Gastrocnemius medialis (tissue), 4 donors: Measurements from ENCODE around the gene GRIA4. TPM values are rescaled to one million over a fixed set of nuclear protein-coding genes. Genes with fewer than 3 reads are reported as not detected.

Experiments used
- ATAC-seq, 2 donors: fragments of 150-250 bp; one replicate each; pipeline ENCODE4 v1.9.1; 2016
- DNase-seq, 2 donors: peaks; one replicate each; pipeline ENCODE4 v3.0.0-alpha.2; 2019
- H3K27ac ChIP-seq, 4 donors: fragments of 200-600 bp; sonication (generic); 1 replicate in 1 of 4; 2 replicates in 3 of 4; pipeline ENCODE4 v1.5.1; 2016 to 2018; ENCODE audit warnings: mild to moderate bottlenecking in 2 of 4, moderate library complexity in 1 of 4
- H3K27me3 ChIP-seq, 3 donors: fragments of 200-600 bp; sonication (generic) in 2 of 3; 1 replicate in 1 of 3; 2 replicates in 2 of 3; pipeline versions ENCODE4 v1.5.1 to v1.6.0; 2016 to 2019; ENCODE audit warnings: mild to moderate bottlenecking in 1 of 3, moderate library complexity in 1 of 3
- H3K36me3 ChIP-seq, 2 donors: fragments of 200-600 bp; sonication (generic) in 1 of 2; one replicate each; pipeline ENCODE4 v1.5.1; 2017 to 2018
- H3K4me1 ChIP-seq, 2 donors: fragments of 200-600 bp; sonication (generic) in 1 of 2; one replicate each; pipeline ENCODE4 v1.5.1; 2016 to 2017; ENCODE audit warnings: mild to moderate bottlenecking in 2 of 2
- H3K4me3 ChIP-seq, 4 donors: fragments of 200-600 bp; sonication (generic) in 3 of 4; 1 replicate in 1 of 4; 2 replicates in 3 of 4; pipeline ENCODE4 v1.5.1; 2016 to 2019; ENCODE audit warnings: mild to moderate bottlenecking in 2 of 4
- H3K9me3 ChIP-seq, 3 donors: fragments of 200-600 bp; sonication (generic) in 2 of 3; 1 replicate in 1 of 3; 2 replicates in 2 of 3; pipeline ENCODE4 v1.5.1; 2016 to 2019
- POLR2A ChIP-seq, 2 donors: fragments of 450-650 bp; IDR thresholded peaks; one replicate each; pipeline ENCODE4 v1.6.1; 2017; ENCODE audit warnings: antibody characterized with exemption in 2 of 2, mild to moderate bottlenecking in 2 of 2, moderate library complexity in 2 of 2
- in situ Hi-C, 4 donors: fragments of 200-750 bp; cut with MboI; loops; one replicate each; pipeline versions ENCODE4 v1.15.0 to v1.8.0; 2017; ENCODE audit warnings: low sequenced_read_pairs in 4 of 4
- intact Hi-C: fragments of 100-400 bp; cut with DNase I; formaldehyde crosslinking; loops from one replicate; pipeline ENCODE4 v1.15.1; 2023; ENCODE audit warnings: low total_unique reads
- total RNA-seq, 4 donors: library from RNA; depleted of rRNA; stranded (reverse); fragments of >200 nt; gene quantifications; one replicate each; pipeline versions ENCODE4 v1.1.0 to v1.2.3, GENCODE V29; 2016
- TF ChIP-seq, protein P1 (sequence below), 5 experiments: fragments of 450-650 bp in 3 of 5; fragments of 200-600 bp in 2 of 5; sonication (generic) in 2 of 5; IDR thresholded peaks in 4 of 5; conservative IDR thresholded peaks in 1 of 5; 1 replicate in 4 of 5; 2 replicates in 1 of 5; pipeline ENCODE4 v1.5.1; 2016 to 2019; ENCODE audit warnings: antibody characterized with exemption in 5 of 5, mild to moderate bottlenecking in 3 of 5, moderate library complexity in 3 of 5

The GRIA4 gene
- total RNA-seq, 4 donors from 2014 or later, result not detected

DNA sequence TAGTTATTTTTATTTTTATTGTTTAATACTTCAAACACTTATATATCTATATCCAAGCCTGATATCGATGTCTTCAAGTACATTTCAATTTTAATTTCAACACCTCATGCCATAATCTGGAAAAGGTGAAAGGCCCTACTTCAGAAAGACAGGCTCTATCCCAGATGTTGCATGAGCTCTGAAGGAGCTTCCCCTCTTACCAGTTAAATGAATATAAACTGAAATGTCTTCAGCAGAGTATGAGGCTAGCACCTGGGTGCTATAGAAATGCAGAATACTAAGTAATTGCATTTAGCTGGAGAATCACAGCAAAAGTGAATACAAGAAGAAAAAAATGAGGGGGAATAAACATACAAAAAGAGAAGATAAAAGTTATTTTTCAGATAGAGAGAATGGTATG lies 11.5 kb upstream of the GRIA4 start:
- DNase-seq, result no peak
- Histone ChIP-seq H3K4me1 (no peaks in the 10 kb centered on the region), H3K27ac (no peak overlapping the region), H3K4me3 (no peak overlapping the region), H3K36me3 (no peaks in the 10 kb centered on the region), H3K9me3 (no peaks in the 10 kb centered on the region), H3K27me3 (no peaks in the 10 kb centered on the region)
- TF ChIP-seq, protein P1, sequence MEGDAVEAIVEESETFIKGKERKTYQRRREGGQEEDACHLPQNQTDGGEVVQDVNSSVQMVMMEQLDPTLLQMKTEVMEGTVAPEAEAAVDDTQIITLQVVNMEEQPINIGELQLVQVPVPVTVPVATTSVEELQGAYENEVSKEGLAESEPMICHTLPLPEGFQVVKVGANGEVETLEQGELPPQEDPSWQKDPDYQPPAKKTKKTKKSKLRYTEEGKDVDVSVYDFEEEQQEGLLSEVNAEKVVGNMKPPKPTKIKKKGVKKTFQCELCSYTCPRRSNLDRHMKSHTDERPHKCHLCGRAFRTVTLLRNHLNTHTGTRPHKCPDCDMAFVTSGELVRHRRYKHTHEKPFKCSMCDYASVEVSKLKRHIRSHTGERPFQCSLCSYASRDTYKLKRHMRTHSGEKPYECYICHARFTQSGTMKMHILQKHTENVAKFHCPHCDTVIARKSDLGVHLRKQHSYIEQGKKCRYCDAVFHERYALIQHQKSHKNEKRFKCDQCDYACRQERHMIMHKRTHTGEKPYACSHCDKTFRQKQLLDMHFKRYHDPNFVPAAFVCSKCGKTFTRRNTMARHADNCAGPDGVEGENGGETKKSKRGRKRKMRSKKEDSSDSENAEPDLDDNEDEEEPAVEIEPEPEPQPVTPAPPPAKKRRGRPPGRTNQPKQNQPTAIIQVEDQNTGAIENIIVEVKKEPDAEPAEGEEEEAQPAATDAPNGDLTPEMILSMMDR (IDR thresholded peaks at IDR 0.05 in 4 of 5, conservative IDR thresholded peaks at IDR 0.05 in 1 of 5), result no peak
- no peak for TF ChIP-seq POLR2A (IDR thresholded peaks at IDR 0.05)
- intact Hi-C loops (no loop called here), in situ Hi-C loops (no loop called here)
- no peak for ATAC-seq

DNA sequence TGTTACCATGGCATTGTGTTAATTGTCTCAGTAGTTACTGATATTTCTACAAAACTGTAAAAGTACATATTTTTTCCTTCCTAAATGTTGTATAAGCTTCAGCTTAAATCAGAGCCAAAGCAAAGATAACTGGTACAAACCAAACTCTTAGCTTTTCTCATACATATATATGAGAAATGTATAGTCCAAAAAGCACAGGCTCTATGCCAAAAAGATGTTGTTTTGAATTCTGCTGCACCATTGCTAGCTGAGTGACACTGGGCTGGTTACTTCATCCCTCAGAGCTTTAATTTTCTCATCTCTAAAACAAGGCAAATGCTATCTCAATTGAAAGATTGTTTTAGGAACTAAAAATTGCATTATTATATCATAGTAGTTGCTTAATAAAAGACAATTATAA lies 6.7 kb upstream of the GRIA4 start:
- no peaks in the 10 kb centered on the region for H3K36me3 ChIP-seq
- intact Hi-C loops (no loop called here), in situ Hi-C loops (no loop called here)
- no peak overlapping the region for H3K4me3 ChIP-seq
- H3K27ac ChIP-seq, result no peak overlapping the region
- no peak for TF ChIP-seq POLR2A (IDR thresholded peaks at IDR 0.05)
- TF ChIP-seq, protein P1 (IDR thresholded peaks at IDR 0.05 in 4 of 5, conservative IDR thresholded peaks at IDR 0.05 in 1 of 5), result no peak
- DNase-seq, result no peak
- no peaks in the 10 kb centered on the region for H3K4me1 ChIP-seq
- peaks cover 0 to under 1% (median 0%) of the 10 kb centered on the region in 3 donors for H3K27me3 ChIP-seq
- ATAC-seq, result no peak
- H3K9me3 ChIP-seq, result no peaks in the 10 kb centered on the region

DNA sequence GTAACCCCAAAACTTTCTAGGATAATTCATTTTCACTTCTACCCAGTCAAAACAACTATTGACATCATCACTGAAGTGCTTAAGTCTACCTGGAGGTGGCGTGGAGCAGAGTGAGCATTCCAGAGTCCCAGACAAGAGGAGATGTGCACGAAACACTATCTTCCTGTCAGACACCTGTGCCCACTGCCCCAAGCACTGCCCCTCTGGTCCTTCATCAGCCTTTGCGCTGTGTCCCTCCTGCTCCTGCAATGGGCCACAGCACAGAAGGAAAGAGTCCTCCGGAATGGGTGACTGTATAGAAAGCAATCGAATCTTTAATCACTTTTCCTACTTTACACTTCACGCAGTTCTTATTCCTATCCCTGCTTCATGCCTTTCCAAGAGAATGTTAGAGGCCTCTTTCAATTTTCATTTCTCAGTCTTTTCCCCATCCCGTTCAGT lies 512 bp upstream of the GRIA4 start:
- H3K4me3 ChIP-seq, result no peak overlapping the region
- no peak for TF ChIP-seq POLR2A (IDR thresholded peaks at IDR 0.05)
- TF ChIP-seq, protein P1 (IDR thresholded peaks at IDR 0.05 in 4 of 5, conservative IDR thresholded peaks at IDR 0.05 in 1 of 5), result no peak
- intact Hi-C loops, result no loop called here
- in situ Hi-C loops, result no loop called here
- peaks cover 21 to 26% (median 24%) of the 10 kb centered on the region in 3 donors for H3K27me3 ChIP-seq
- H3K4me1 ChIP-seq, result no peaks in the 10 kb centered on the region
- no peaks in the 10 kb centered on the region for H3K36me3 ChIP-seq
- DNase-seq (no peak), ATAC-seq (no peak)
- no peaks in the 10 kb centered on the region for H3K9me3 ChIP-seq
- no peak overlapping the region for H3K27ac ChIP-seq

DNA sequence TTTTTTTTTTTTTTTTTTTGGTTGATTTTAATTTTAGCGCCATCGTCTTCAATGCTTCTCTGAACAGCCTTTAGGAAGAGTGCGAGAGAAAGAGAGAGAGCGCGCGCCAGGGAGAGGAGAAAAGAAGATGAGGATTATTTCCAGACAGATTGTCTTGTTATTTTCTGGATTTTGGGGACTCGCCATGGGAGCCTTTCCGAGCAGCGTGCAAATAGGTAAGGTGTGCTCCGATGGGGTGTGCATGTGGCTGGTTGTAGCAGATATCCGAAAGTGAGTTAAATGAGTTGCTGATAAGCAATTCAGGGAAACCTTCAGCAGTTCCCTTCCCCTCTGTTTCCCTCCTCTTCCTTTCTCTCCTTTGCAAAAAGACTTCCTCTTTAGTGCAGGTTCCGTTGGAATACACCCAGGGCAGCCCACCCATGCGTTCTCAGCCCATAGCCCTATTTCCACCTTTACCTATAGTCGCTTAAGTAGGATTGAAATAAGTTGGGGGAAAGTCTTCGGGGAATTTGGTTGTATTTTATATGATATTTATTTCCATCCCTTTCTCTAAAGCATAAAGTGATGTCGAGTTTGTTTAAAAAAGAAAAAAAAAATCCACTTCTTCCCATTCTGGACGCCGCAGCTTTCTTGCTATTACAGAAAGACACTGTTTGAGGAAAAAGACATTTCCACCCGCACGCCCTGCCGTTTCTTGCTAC lies 1.1 kb downstream of the GRIA4 start:
- peak overlapping the region in 3 of 4 donors; percentile 30 to 33 (median 30) for H3K4me3 ChIP-seq
- TF ChIP-seq, protein P1 (IDR thresholded peaks at IDR 0.05 in 4 of 5, conservative IDR thresholded peaks at IDR 0.05 in 1 of 5), result no peak
- TF ChIP-seq POLR2A (IDR thresholded peaks at IDR 0.05), result no peak
- peaks cover 21 to 26% (median 24%) of the 10 kb centered on the region in 3 donors for H3K27me3 ChIP-seq
- no peaks in the 10 kb centered on the region for H3K4me1 ChIP-seq
- H3K9me3 ChIP-seq, result no peaks in the 10 kb centered on the region
- no peak for ATAC-seq
- no peak for DNase-seq
- in situ Hi-C loops, result no loop called here
- no peaks in the 10 kb centered on the region for H3K36me3 ChIP-seq
- intact Hi-C loops, result no loop called here
- no peak overlapping the region for H3K27ac ChIP-seq
